GM15510 (cell line): ENCODE measurements around the gene HEY2.

Experiments
- POLR2A ChIP-seq: IDR thresholded peaks from 3 replicates; pipeline ENCODE4 v1.6.1; 2011; ENCODE audit warnings: borderline replicate concordance; ENCODE audit not compliant: insufficient read length; ENCODE audit errors: extremely low read depth

The HEY2 gene

GRCh38 chr6:125797120-125797885 lies 47.9 kb downstream of the HEY2 start:
- no peak for TF ChIP-seq POLR2A

- no peak for TF ChIP-seq POLR2A
Observed at GRCh38 chr6:125797886-125798444, 48.5 kb downstream of the HEY2 start.

- no peak for TF ChIP-seq POLR2A
Observed at GRCh38 chr6:125798734-125799508, 49.5 kb downstream of the HEY2 start.

- TF ChIP-seq POLR2A: no peak
Observed at GRCh38 chr6:125802383-125802782, 53.0 kb downstream of the HEY2 start.

- TF ChIP-seq POLR2A: no peak
Observed at GRCh38 chr6:125802943-125803377, 53.5 kb downstream of the HEY2 start.

GRCh38 chr6:125804264-125804663 lies 54.8 kb downstream of the HEY2 start:
- TF ChIP-seq POLR2A: no peak

- TF ChIP-seq POLR2A: no peak
Observed at GRCh38 chr6:125806813-125807212, 57.4 kb downstream of the HEY2 start.

- TF ChIP-seq POLR2A: no peak
Observed at GRCh38 chr6:125807293-125807692, 57.9 kb downstream of the HEY2 start.

- TF ChIP-seq POLR2A: no peak
Observed at GRCh38 chr6:125808060-125808459, 58.6 kb downstream of the HEY2 start.

GRCh38 chr6:125808591-125808990 lies 59.2 kb downstream of the HEY2 start:
- no peak for TF ChIP-seq POLR2A

GRCh38 chr6:125809570-125810170 lies 60.2 kb downstream of the HEY2 start:
- TF ChIP-seq POLR2A: no peak

GRCh38 chr6:125810445-125810844 lies 61.0 kb downstream of the HEY2 start:
- no peak for TF ChIP-seq POLR2A
